GM23248 (cell line): ENCODE results near the gene DAB1. TPM values are rescaled to one million over a fixed set of nuclear protein-coding genes. Genes with fewer than 3 reads are reported as not detected.

Experiments
- DNase-seq: peaks from one replicate; pipeline ENCODE4 v3.0.0-alpha.2; 2015
- H2AFZ ChIP-seq: fragments of 200-600 bp; sonication (generic); 2 replicates; pipeline ENCODE4 v1.6.1; 2016; ENCODE audit warnings: antibody characterized with exemption
- H3F3A ChIP-seq: fragments of 200-600 bp; sonication (generic); 2 replicates; pipeline ENCODE4 v1.6.1; 2016; ENCODE audit warnings: mild to moderate bottlenecking, antibody characterized with exemption, mixed run types; ENCODE audit not compliant: insufficient read depth
- H3K27ac ChIP-seq: fragments of 200-600 bp; sonication (generic); 2 replicates; pipeline ENCODE4 v1.5.1; 2016; ENCODE audit warnings: mild to moderate bottlenecking
- H3K27me3 ChIP-seq: fragments of 200-600 bp; sonication (generic); replicated peaks from 2 replicates; pipeline ENCODE4 v1.6.1; 2016; ENCODE audit warnings: mild to moderate bottlenecking; ENCODE audit not compliant: insufficient read depth
- H3K36me3 ChIP-seq: fragments of 200-600 bp; sonication (generic); 2 replicates; pipeline ENCODE4 v1.6.1; 2016; ENCODE audit warnings: low read depth, mild to moderate bottlenecking
- H3K4me1 ChIP-seq: fragments of 200-600 bp; sonication (generic); 2 replicates; pipeline ENCODE4 v1.6.1; 2016; ENCODE audit warnings: mild to moderate bottlenecking; ENCODE audit not compliant: insufficient read depth
- H3K4me2 ChIP-seq: fragments of 200-600 bp; sonication (generic); one replicate; pipeline ENCODE4 v1.6.1; 2016; ENCODE audit warnings: mild to moderate bottlenecking; ENCODE audit not compliant: unreplicated experiment
- H3K4me3 ChIP-seq: fragments of 200-600 bp; sonication (generic); 2 replicates; pipeline ENCODE4 v1.5.1; 2016; ENCODE audit warnings: mild to moderate bottlenecking
- H3K79me2 ChIP-seq: fragments of 200-600 bp; sonication (generic); 2 replicates; pipeline ENCODE4 v1.6.1; 2016; ENCODE audit warnings: mild to moderate bottlenecking; ENCODE audit not compliant: insufficient read depth
- H3K9ac ChIP-seq: fragments of 200-600 bp; sonication (generic); 2 replicates; pipeline ENCODE4 v1.6.1; 2016; ENCODE audit warnings: mild to moderate bottlenecking
- H3K9me2 ChIP-seq: fragments of 200-600 bp; sonication (generic); 2 replicates; pipeline ENCODE4 v1.6.1; 2016; ENCODE audit warnings: mixed run types, mild to moderate bottlenecking, moderate library complexity; ENCODE audit not compliant: insufficient read depth
- H3K9me3 ChIP-seq: fragments of 200-600 bp; sonication (generic); one replicate; pipeline ENCODE4 v1.6.1; 2017; ENCODE audit warnings: low read depth
- H4K20me1 ChIP-seq: fragments of 200-600 bp; sonication (generic); 2 replicates; pipeline ENCODE4 v1.6.0; 2016; ENCODE audit not compliant: insufficient read depth
- EZH2 ChIP-seq: fragments of 200-600 bp; sonication (generic); IDR thresholded peaks from 2 replicates; pipeline ENCODE4 v1.6.1; 2018; ENCODE audit warnings: antibody characterized with exemption, mild to moderate bottlenecking; ENCODE audit not compliant: insufficient read depth, poor library complexity, severe bottlenecking
- EZH2phosphoT487 ChIP-seq: fragments of 200-600 bp; sonication (generic); IDR thresholded peaks from 2 replicates; pipeline ENCODE4 v1.6.1; 2018; ENCODE audit warnings: antibody characterized with exemption, moderate library complexity, mild to moderate bottlenecking, low read depth; ENCODE audit not compliant: insufficient read depth
- WGBS, 2 experiments: methylation state at CpG; one replicate each; pipeline ENCODE4 v1.1.6; 2015 to 2017; ENCODE audit warnings: low lambda C conversion rate in 2 of 2, low coverage in 1 of 2; ENCODE audit errors: missing lambda C conversion rate in 2 of 2; 5-methylcytosine and 5-hydroxymethylcytosine counted together
- in situ Hi-C: fragments of 300-500 bp; cut with MboI; formaldehyde crosslinking; loops from 2 replicates; pipeline ENCODE4 v1.15.0; 2020
- polyA plus RNA-seq: library from polyadenylated mRNA; unstranded; fragments of >200 nt; fragmentation: Nextera tagmentation; extraction: Ambion mirVana; gene quantifications from 2 replicates; pipeline ENCODE4 v1.2.1, GENCODE V29; 2016
- total RNA-seq: library from RNA; depleted of rRNA; stranded (reverse); fragments of >200 nt; shearing (Covaris generic); gene quantifications from 2 replicates; pipeline ENCODE4 v1.2.3, GENCODE V29; 2014

The DAB1 gene
- total and polyA plus RNA-seq, 2 experiments from 2014 or later: 0.11 to 0.39 TPM

- in situ Hi-C loops: no loop called here
Observed at GRCh38 chr1:57172040-57172439, 251.8 kb downstream of the DAB1 start.

GRCh38 chr1:57167997-57168396, 255.9 kb downstream of the DAB1 start:
- no peak for TF ChIP-seq EZH2
- Histone ChIP-seq H3K9me2 (no peaks in the 10 kb centered on the region), H3K4me3 (no peak overlapping the region), H2AFZ (no peak overlapping the region), H3K36me3 (no peaks in the 10 kb centered on the region), H4K20me1 (no peaks in the 10 kb centered on the region), H3K27me3 (no peaks in the 10 kb centered on the region), H3K79me2 (no peaks in the 10 kb centered on the region), H3F3A (peaks cover 24% of the 10 kb centered on the region; the same call in 1 of the 2 replicates), H3K4me2 (no peak overlapping the region), H3K27ac (no peak overlapping the region), H3K9me3 (no peaks in the 10 kb centered on the region), H3K4me1 (peaks cover 28% of the 10 kb centered on the region), H3K9ac (no peak overlapping the region)
- 56 to 66% methylated on average over 2 of the region's 2 CpGs for WGBS, 2 experiments
- DNase-seq: no peak
- in situ Hi-C loops: no loop called here

More at GRCh38 chr1:57172040-57172439, 251.8 kb downstream of the DAB1 start:
- H3K9ac ChIP-seq: no peak overlapping the region
- no peaks in the 10 kb centered on the region for H3K9me3 ChIP-seq
- 23 to 31% methylated on average over 1 of the region's 1 CpG for WGBS, 2 experiments
- TF ChIP-seq EZH2 (no peak), EZH2phosphoT487 (no peak)
- no peak overlapping the region for H2AFZ ChIP-seq
- no peak overlapping the region for H3K27ac ChIP-seq
- no peak for DNase-seq
- no peak overlapping the region for H3K4me3 ChIP-seq
- H3K79me2 ChIP-seq: no peaks in the 10 kb centered on the region
- H3K9me2 ChIP-seq: no peaks in the 10 kb centered on the region
- H3K36me3 ChIP-seq: no peaks in the 10 kb centered on the region
- H3K4me1 ChIP-seq: no peaks in the 10 kb centered on the region
- H3K4me2 ChIP-seq: no peak overlapping the region
- no peaks in the 10 kb centered on the region for H3K27me3 ChIP-seq
- no peaks in the 10 kb centered on the region for H3F3A ChIP-seq
- no peaks in the 10 kb centered on the region for H4K20me1 ChIP-seq

- Histone ChIP-seq H3K27ac (no peak overlapping the region), H3F3A (peaks cover 24% of the 10 kb centered on the region; the same call in 1 of the 2 replicates), H3K36me3 (no peaks in the 10 kb centered on the region), H2AFZ (no peak overlapping the region), H3K27me3 (0 out of 2 replicates have a peak, but pooled peaks cover under 1% of the 10 kb centered on the region), H3K79me2 (no peaks in the 10 kb centered on the region), H3K9ac (no peak overlapping the region), H3K9me2 (no peaks in the 10 kb centered on the region), H3K9me3 (no peaks in the 10 kb centered on the region), H4K20me1 (no peaks in the 10 kb centered on the region), H3K4me2 (peak overlapping the region; percentile 2), H3K4me3 (no peak overlapping the region), H3K4me1 (peaks cover 35% of the 10 kb centered on the region)
- no peak for TF ChIP-seq EZH2phosphoT487
- no peak for TF ChIP-seq EZH2
- in situ Hi-C loops: no loop called here
- WGBS, 2 experiments: 59 to 79% methylated on average over 1 of the region's 1 CpG
- peak; percentile 65 for DNase-seq
Observed at GRCh38 chr1:57165546-57165945, 258.3 kb downstream of the DAB1 start.

GRCh38 chr1:57164584-57164983, 259.3 kb downstream of the DAB1 start:
- no peak overlapping the region for H3K9ac ChIP-seq
- DNase-seq: peak; percentile 54
- no peaks in the 10 kb centered on the region for H3K9me3 ChIP-seq
- H3K27ac ChIP-seq: no peak overlapping the region
- no peak overlapping the region for H3K4me3 ChIP-seq
- peaks cover 35% of the 10 kb centered on the region for H3K4me1 ChIP-seq
- H3K9me2 ChIP-seq: no peaks in the 10 kb centered on the region
- peaks cover 24% of the 10 kb centered on the region; the same call in 1 of the 2 replicates for H3F3A ChIP-seq
- no peaks in the 10 kb centered on the region for H3K36me3 ChIP-seq
- no peak overlapping the region for H2AFZ ChIP-seq
- H3K79me2 ChIP-seq: no peaks in the 10 kb centered on the region
- 0 out of 2 replicates have a peak, but pooled peaks cover 6% of the 10 kb centered on the region for H3K27me3 ChIP-seq
- TF ChIP-seq EZH2 (no peak), EZH2phosphoT487 (no peak)
- no peak overlapping the region for H3K4me2 ChIP-seq
- 85 to 92% methylated on average over 1 of the region's 1 CpG for WGBS, 2 experiments
- no peaks in the 10 kb centered on the region for H4K20me1 ChIP-seq
- in situ Hi-C loops: no loop called here

- Histone ChIP-seq H3K4me2 (no peak overlapping the region), H3K27ac (no peak overlapping the region), H3K9me3 (no peaks in the 10 kb centered on the region), H2AFZ (no peak overlapping the region), H3F3A (peaks cover 24% of the 10 kb centered on the region; the same call in 1 of the 2 replicates), H3K27me3 (0 out of 2 replicates have a peak, but pooled peaks cover 6% of the 10 kb centered on the region), H3K4me1 (peaks cover 36% of the 10 kb centered on the region), H3K4me3 (no peak overlapping the region), H3K9ac (no peak overlapping the region), H3K36me3 (no peaks in the 10 kb centered on the region), H4K20me1 (no peaks in the 10 kb centered on the region), H3K79me2 (no peaks in the 10 kb centered on the region), H3K9me2 (no peaks in the 10 kb centered on the region)
- in situ Hi-C loops: no loop called here
- TF ChIP-seq EZH2phosphoT487 (no peak), EZH2 (no peak)
- 50 to 59% methylated on average over 1 of the region's 1 CpG for WGBS, 2 experiments
- no peak for DNase-seq
Observed at GRCh38 chr1:57163789-57164188, 260.1 kb downstream of the DAB1 start.
